Hepatocyte (in vitro differentiated cells): Measurements from ENCODE around the gene FADS6. TPM values are rescaled to one million over a fixed set of nuclear protein-coding genes. Genes with fewer than 3 reads are reported as not detected.

Source experiments
- DNase-seq: peaks from one replicate; pipeline ENCODE4 v3.0.0-alpha.2; 2016; ENCODE audit warnings: low spot score
- H2AFZ ChIP-seq: fragments of 200-600 bp; sonication (generic); 2 replicates; pipeline ENCODE4 v1.6.0; 2016; ENCODE audit warnings: antibody characterized with exemption, mild to moderate bottlenecking
- H3K27ac ChIP-seq: fragments of 200-600 bp; sonication (generic); 2 replicates; pipeline ENCODE4 v1.5.1; 2016; ENCODE audit warnings: mild to moderate bottlenecking
- H3K27me3 ChIP-seq: fragments of 200-600 bp; sonication (generic); 2 replicates; pipeline ENCODE4 v1.6.1; 2016
- H3K36me3 ChIP-seq: fragments of 200-600 bp; sonication (generic); replicated peaks from 2 replicates; pipeline ENCODE4 v1.5.1; 2016; ENCODE audit warnings: low read depth; ENCODE audit not compliant: insufficient read depth
- H3K4me1 ChIP-seq: fragments of 200-600 bp; sonication (generic); 2 replicates; pipeline ENCODE4 v1.5.1; 2016; ENCODE audit warnings: mild to moderate bottlenecking, moderate library complexity; ENCODE audit not compliant: insufficient read depth
- H3K4me2 ChIP-seq: fragments of 200-600 bp; sonication (generic); 2 replicates; pipeline ENCODE4 v1.6.0; 2016
- H3K4me3 ChIP-seq: fragments of 200-600 bp; sonication (generic); 2 replicates; pipeline ENCODE4 v1.5.1; 2016; ENCODE audit warnings: mild to moderate bottlenecking
- H3K79me2 ChIP-seq: fragments of 200-600 bp; sonication (generic); 2 replicates; pipeline ENCODE4 v1.6.0; 2017; ENCODE audit warnings: mild to moderate bottlenecking
- H3K9me2 ChIP-seq: fragments of 200-600 bp; sonication (generic); replicated peaks from 2 replicates; pipeline ENCODE4 v1.6.0; 2017; ENCODE audit warnings: mild to moderate bottlenecking; ENCODE audit not compliant: insufficient read depth
- H3K9me3 ChIP-seq: fragments of 200-600 bp; sonication (generic); 2 replicates; pipeline ENCODE4 v1.5.1; 2016; ENCODE audit warnings: low read depth, mild to moderate bottlenecking
- H4K20me1 ChIP-seq: fragments of 200-600 bp; sonication (generic); 2 replicates; pipeline ENCODE4 v1.6.0; 2016; ENCODE audit warnings: mild to moderate bottlenecking; ENCODE audit not compliant: insufficient read depth, poor library complexity, severe bottlenecking
- CTCF ChIP-seq: fragments of 200-600 bp; sonication (generic); IDR thresholded peaks from 2 replicates; pipeline ENCODE4 v1.5.1; 2016; ENCODE audit warnings: antibody characterized with exemption, mild to moderate bottlenecking; ENCODE audit not compliant: poor library complexity
- EZH2 ChIP-seq: fragments of 200-600 bp; sonication (generic); IDR thresholded peaks from 2 replicates; pipeline ENCODE4 v1.6.1; 2016; ENCODE audit warnings: antibody characterized with exemption, mild to moderate bottlenecking, borderline replicate concordance
- EZH2phosphoT487 ChIP-seq: fragments of 200-600 bp; sonication (generic); IDR thresholded peaks from one replicate; pipeline ENCODE4 v1.6.1; 2018; ENCODE audit warnings: antibody characterized with exemption, mild to moderate bottlenecking, low read depth, moderate library complexity; ENCODE audit not compliant: unreplicated experiment, severe bottlenecking
- WGBS: methylation state at CpG from one replicate; pipeline ENCODE4 v1.1.6; 2016; ENCODE audit warnings: low lambda C conversion rate; ENCODE audit errors: missing lambda C conversion rate; 5-methylcytosine and 5-hydroxymethylcytosine counted together
- polyA plus RNA-seq: library from polyadenylated mRNA; unstranded; fragments of >200 nt; fragmentation: Nextera tagmentation; extraction: Ambion mirVana; gene quantifications from 2 replicates; pipeline ENCODE4 v1.2.1, GENCODE V29; 2016
- total RNA-seq: library from RNA; depleted of rRNA; stranded (reverse); fragments of >200 nt; gene quantifications from 2 replicates; pipeline ENCODE4 v1.2.3, GENCODE V29; 2014

FADS6 gene
- total and polyA plus RNA-seq, 2 experiments from 2014 or later = 4.2 to 4.3 TPM

GRCh38 chr17:74882517-74883240 lies 10.8 kb downstream of the FADS6 start:
- H3K27ac ChIP-seq = no peak overlapping the region
- TF ChIP-seq EZH2phosphoT487 (no peak), CTCF (no peak), EZH2 (no peak)
- WGBS = 82% methylated on average over 20 of the region's 20 CpGs
- H3K9me3 ChIP-seq = no peaks in the 10 kb centered on the region
- H3K4me2 ChIP-seq = no peak overlapping the region
- no peak for DNase-seq
- no peaks in the 10 kb centered on the region for H3K36me3 ChIP-seq
- no peaks in the 10 kb centered on the region for H3K9me2 ChIP-seq
- H3K4me3 ChIP-seq = no peak overlapping the region
- no peaks in the 10 kb centered on the region for H3K79me2 ChIP-seq
- H3K27me3 ChIP-seq = no peaks in the 10 kb centered on the region
- H3K4me1 ChIP-seq = no peaks in the 10 kb centered on the region
- no peaks in the 10 kb centered on the region for H4K20me1 ChIP-seq
- no peak overlapping the region for H2AFZ ChIP-seq

DNA sequence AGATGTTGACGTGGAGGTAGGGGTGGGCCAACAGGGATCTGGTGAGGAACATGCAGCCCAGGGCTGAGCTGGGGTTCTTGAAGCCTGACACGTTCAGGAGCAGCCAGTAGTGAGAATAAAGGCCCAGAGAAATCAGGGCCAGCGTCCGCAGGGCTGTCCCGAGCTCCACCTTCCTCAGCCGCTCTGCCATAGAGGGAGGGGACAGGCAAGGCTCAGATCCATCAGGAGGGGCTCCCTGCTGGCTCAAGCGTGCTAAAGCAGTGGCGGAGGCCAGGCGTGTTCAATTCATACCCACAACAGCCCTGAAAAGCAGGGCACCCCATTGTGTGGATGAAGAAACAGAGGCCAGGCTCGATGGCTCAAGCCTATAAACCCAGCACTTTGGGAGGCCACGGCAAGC lies 12.4 kb downstream of the FADS6 start:
- Histone ChIP-seq H2AFZ (no peak overlapping the region), H3K27ac (no peak overlapping the region), H3K79me2 (no peaks in the 10 kb centered on the region), H3K9me2 (no peaks in the 10 kb centered on the region), H3K4me2 (no peak overlapping the region), H3K9me3 (no peaks in the 10 kb centered on the region), H3K4me1 (no peaks in the 10 kb centered on the region), H3K27me3 (no peaks in the 10 kb centered on the region), H4K20me1 (no peaks in the 10 kb centered on the region), H3K36me3 (no peaks in the 10 kb centered on the region), H3K4me3 (no peak overlapping the region)
- 75% methylated on average over 11 of the region's 11 CpGs for WGBS
- no peak for TF ChIP-seq EZH2
- TF ChIP-seq EZH2phosphoT487 = no peak
- TF ChIP-seq CTCF = no peak
- DNase-seq = no peak

DNA sequence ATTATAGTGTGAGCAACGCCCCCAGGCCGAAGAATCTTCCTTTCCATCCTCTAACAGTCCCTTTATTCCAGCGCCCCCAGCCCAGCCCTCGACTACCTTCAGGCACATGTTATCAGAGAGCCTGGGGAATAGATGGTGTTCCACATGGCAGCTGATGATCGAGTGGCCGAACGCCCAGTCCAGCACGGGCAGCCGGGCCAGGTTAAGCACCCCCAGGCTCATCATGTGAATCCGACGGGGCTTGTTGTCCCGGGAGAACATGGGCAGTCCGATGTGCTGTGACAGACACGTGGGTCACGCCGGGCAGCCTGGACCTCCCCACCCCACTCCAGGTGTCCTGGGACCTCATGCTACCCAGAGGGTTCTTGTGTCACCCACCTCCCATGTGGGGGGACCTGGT lies 14.1 kb downstream of the FADS6 start:
- no peak for DNase-seq
- Histone ChIP-seq H2AFZ (no peak overlapping the region), H4K20me1 (no peaks in the 10 kb centered on the region), H3K4me2 (no peak overlapping the region), H3K79me2 (no peaks in the 10 kb centered on the region), H3K27me3 (no peaks in the 10 kb centered on the region), H3K9me3 (no peaks in the 10 kb centered on the region), H3K36me3 (no peaks in the 10 kb centered on the region), H3K9me2 (no peaks in the 10 kb centered on the region), H3K4me3 (no peak overlapping the region), H3K4me1 (peaks cover under 1% of the 10 kb centered on the region), H3K27ac (no peak overlapping the region)
- 91% methylated on average over 14 of the region's 16 CpGs for WGBS
- TF ChIP-seq CTCF (no peak), EZH2phosphoT487 (no peak), EZH2 (no peak)
